T-helper 2 cell treated with Interferon-gamma antibody and Interleukin-4, amounts not matched to agents 5 μg/mL and 100 μg/mL, for 36 hours (primary cell): Measurements from ENCODE around the gene TENT5A.

Source experiments
- DNase-seq: peaks from one replicate; pipeline ENCODE4 v3.0.0; 2021; ENCODE audit warnings: low spot score
- H3K27ac Mint-ChIP-seq: one replicate; pipeline ENCODE4 v1.8.0; 2021; ENCODE audit warnings: mild to moderate bottlenecking, mixed read lengths
- H3K27me3 Mint-ChIP-seq: one replicate; pipeline ENCODE4 v1.8.0; 2021; ENCODE audit warnings: low read depth, mixed read lengths
- H3K36me3 Mint-ChIP-seq: one replicate; pipeline ENCODE4 v1.8.0; 2021; ENCODE audit warnings: low read depth, mixed read lengths
- H3K4me1 Mint-ChIP-seq: one replicate; pipeline ENCODE4 v1.8.0; 2021; ENCODE audit warnings: low read depth, mixed read lengths
- H3K4me3 Mint-ChIP-seq: one replicate; pipeline ENCODE4 v1.8.0; 2022; ENCODE audit warnings: mild to moderate bottlenecking, moderate library complexity, mixed read lengths
- H3K9me3 Mint-ChIP-seq: one replicate; pipeline ENCODE4 v1.8.0; 2021; ENCODE audit warnings: mixed read lengths

The TENT5A gene

DNA sequence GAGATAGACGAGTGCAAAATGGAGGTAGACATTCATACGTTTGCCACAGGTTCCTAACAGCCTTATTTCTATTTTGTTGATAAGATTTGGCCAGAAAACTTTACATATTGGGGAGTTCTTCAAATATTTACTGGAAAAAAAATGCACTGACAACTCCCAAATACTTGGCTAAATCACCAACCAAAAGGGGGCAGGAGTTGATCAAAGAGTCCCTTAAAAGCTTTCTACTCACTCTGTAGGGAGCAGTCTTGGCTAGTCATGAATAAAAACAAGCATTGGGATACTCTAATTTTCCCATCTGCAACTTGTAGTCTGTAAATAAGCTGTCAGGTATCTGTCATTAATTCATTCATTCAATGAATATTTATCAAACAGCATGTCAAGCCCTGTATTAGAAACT is 18.4 kb downstream of the TENT5A start:
- no peaks in the 10 kb centered on the region for H3K9me3 Mint-ChIP-seq
- H3K27ac Mint-ChIP-seq: no peak overlapping the region
- no peaks in the 10 kb centered on the region for H3K36me3 Mint-ChIP-seq
- peaks cover under 1% of the 10 kb centered on the region for H3K27me3 Mint-ChIP-seq
- DNase-seq: no peak
- no peaks in the 10 kb centered on the region for H3K4me1 Mint-ChIP-seq
- H3K4me3 Mint-ChIP-seq: no peak overlapping the region

DNA sequence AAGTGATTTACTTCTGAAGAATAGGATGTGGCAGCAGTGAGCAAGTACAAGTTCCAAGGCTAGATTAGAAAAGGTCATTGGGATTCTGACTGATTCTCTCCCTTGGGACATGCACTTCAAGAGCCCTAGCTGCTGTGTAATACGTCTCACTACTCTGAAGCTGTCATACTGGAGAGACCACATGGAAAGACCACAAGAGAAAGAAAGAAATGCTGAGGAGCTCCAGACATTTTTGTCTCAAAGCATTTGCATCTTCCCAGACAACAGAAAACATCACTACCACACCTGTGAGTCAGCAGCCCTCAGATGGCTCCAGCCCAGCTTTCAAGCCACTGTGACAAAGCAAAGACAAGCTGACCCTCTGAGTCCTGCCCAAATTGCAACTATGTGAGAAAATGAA is 20.7 kb downstream of the TENT5A start:
- no peak overlapping the region for H3K4me3 Mint-ChIP-seq
- DNase-seq: no peak
- no peaks in the 10 kb centered on the region for H3K9me3 Mint-ChIP-seq
- peaks cover 3% of the 10 kb centered on the region for H3K4me1 Mint-ChIP-seq
- H3K27me3 Mint-ChIP-seq: no peaks in the 10 kb centered on the region
- no peaks in the 10 kb centered on the region for H3K36me3 Mint-ChIP-seq
- H3K27ac Mint-ChIP-seq: no peak overlapping the region

- no peak for DNase-seq
- Mint-ChIP-seq H3K27me3 (no peaks in the 10 kb centered on the region), H3K4me3 (peak overlapping the region; percentile 9), H3K36me3 (no peaks in the 10 kb centered on the region), H3K4me1 (peaks cover 3% of the 10 kb centered on the region), H3K9me3 (no peaks in the 10 kb centered on the region), H3K27ac (no peak overlapping the region)
Measured at GRCh38 chr6:81727876-81728517, 24.5 kb downstream of the TENT5A start.

GRCh38 chr6:81725127-81725526 is 27.4 kb downstream of the TENT5A start:
- Mint-ChIP-seq H3K27me3 (no peaks in the 10 kb centered on the region), H3K27ac (no peak overlapping the region), H3K36me3 (no peaks in the 10 kb centered on the region), H3K4me3 (no peak overlapping the region), H3K4me1 (peaks cover 3% of the 10 kb centered on the region), H3K9me3 (no peaks in the 10 kb centered on the region)
- no peak for DNase-seq

- no peaks in the 10 kb centered on the region for H3K27me3 Mint-ChIP-seq
- no peaks in the 10 kb centered on the region for H3K4me1 Mint-ChIP-seq
- no peaks in the 10 kb centered on the region for H3K9me3 Mint-ChIP-seq
- no peak overlapping the region for H3K27ac Mint-ChIP-seq
- no peak for DNase-seq
- no peaks in the 10 kb centered on the region for H3K36me3 Mint-ChIP-seq
- H3K4me3 Mint-ChIP-seq: no peak overlapping the region
Measured at GRCh38 chr6:81722506-81723223, 29.8 kb downstream of the TENT5A start.

- H3K27me3 Mint-ChIP-seq: no peaks in the 10 kb centered on the region
- H3K36me3 Mint-ChIP-seq: no peaks in the 10 kb centered on the region
- no peak for DNase-seq
- no peak overlapping the region for H3K27ac Mint-ChIP-seq
- no peak overlapping the region for H3K4me3 Mint-ChIP-seq
- H3K4me1 Mint-ChIP-seq: no peaks in the 10 kb centered on the region
- H3K9me3 Mint-ChIP-seq: no peaks in the 10 kb centered on the region
Measured at GRCh38 chr6:81720427-81720826, 32.1 kb downstream of the TENT5A start.

DNA sequence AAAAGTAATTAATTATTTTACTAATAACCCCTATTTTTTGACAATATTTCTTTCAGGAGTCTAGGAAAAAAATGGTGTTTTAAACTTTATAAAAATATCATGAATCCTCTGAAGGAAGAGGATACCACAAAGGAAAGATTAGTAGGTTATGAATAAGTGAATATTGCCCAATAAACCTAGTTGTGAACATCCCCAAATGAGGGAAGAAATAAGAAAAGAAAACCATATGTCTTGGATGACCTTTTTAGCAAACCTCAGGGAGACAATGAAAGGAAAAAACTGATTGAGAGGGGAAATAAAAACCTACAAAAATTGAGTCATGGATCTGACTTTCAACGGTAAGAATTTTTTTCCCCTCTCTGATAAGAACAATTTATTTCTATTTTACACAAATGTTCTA is 34.4 kb downstream of the TENT5A start:
- DNase-seq: no peak
- no peaks in the 10 kb centered on the region for H3K4me1 Mint-ChIP-seq
- H3K9me3 Mint-ChIP-seq: no peaks in the 10 kb centered on the region
- H3K36me3 Mint-ChIP-seq: no peaks in the 10 kb centered on the region
- H3K27ac Mint-ChIP-seq: no peak overlapping the region
- H3K4me3 Mint-ChIP-seq: no peak overlapping the region
- H3K27me3 Mint-ChIP-seq: no peaks in the 10 kb centered on the region

GRCh38 chr6:81714684-81715083 is 37.8 kb downstream of the TENT5A start:
- no peaks in the 10 kb centered on the region for H3K36me3 Mint-ChIP-seq
- H3K27ac Mint-ChIP-seq: no peak overlapping the region
- no peaks in the 10 kb centered on the region for H3K27me3 Mint-ChIP-seq
- no peak for DNase-seq
- no peaks in the 10 kb centered on the region for H3K4me1 Mint-ChIP-seq
- H3K4me3 Mint-ChIP-seq: no peak overlapping the region
- H3K9me3 Mint-ChIP-seq: no peaks in the 10 kb centered on the region

GRCh38 chr6:81713205-81713604 is 39.3 kb downstream of the TENT5A start:
- no peak for DNase-seq
- no peak overlapping the region for H3K4me3 Mint-ChIP-seq
- no peaks in the 10 kb centered on the region for H3K4me1 Mint-ChIP-seq
- no peaks in the 10 kb centered on the region for H3K36me3 Mint-ChIP-seq
- H3K9me3 Mint-ChIP-seq: no peaks in the 10 kb centered on the region
- H3K27me3 Mint-ChIP-seq: no peaks in the 10 kb centered on the region
- no peak overlapping the region for H3K27ac Mint-ChIP-seq

GRCh38 chr6:81708113-81708699 is 44.3 kb downstream of the TENT5A start:
- no peaks in the 10 kb centered on the region for H3K36me3 Mint-ChIP-seq
- H3K27me3 Mint-ChIP-seq: no peaks in the 10 kb centered on the region
- H3K4me1 Mint-ChIP-seq: no peaks in the 10 kb centered on the region
- no peak overlapping the region for H3K27ac Mint-ChIP-seq
- no peak overlapping the region for H3K4me3 Mint-ChIP-seq
- no peaks in the 10 kb centered on the region for H3K9me3 Mint-ChIP-seq
- DNase-seq: no peak

- Mint-ChIP-seq H3K4me3 (no peak overlapping the region), H3K27me3 (no peaks in the 10 kb centered on the region), H3K9me3 (no peaks in the 10 kb centered on the region), H3K36me3 (no peaks in the 10 kb centered on the region), H3K27ac (no peak overlapping the region), H3K4me1 (no peaks in the 10 kb centered on the region)
- no peak for DNase-seq
Measured at GRCh38 chr6:81704700-81705099, 47.8 kb downstream of the TENT5A start.

DNA sequence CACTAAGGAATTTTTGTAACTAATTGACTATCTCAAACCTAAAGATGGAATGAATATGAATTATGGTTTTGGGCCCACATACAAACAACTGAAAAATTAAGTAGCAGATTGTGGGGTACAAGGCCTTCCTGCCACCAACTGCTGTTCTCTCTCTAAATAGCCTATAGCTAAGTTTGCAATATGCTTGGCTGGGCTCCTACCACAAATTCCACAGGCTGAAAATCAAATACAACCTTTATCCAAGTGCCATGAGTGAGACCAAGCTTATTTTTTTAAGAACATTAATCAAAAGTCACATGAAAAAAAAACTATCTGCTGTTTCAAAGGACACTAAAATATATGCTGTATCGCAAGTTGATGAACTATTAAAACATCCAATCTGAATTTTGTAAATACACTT is 52.1 kb downstream of the TENT5A start:
- Mint-ChIP-seq H3K9me3 (no peaks in the 10 kb centered on the region), H3K27ac (no peak overlapping the region), H3K4me1 (no peaks in the 10 kb centered on the region), H3K4me3 (no peak overlapping the region), H3K27me3 (no peaks in the 10 kb centered on the region), H3K36me3 (no peaks in the 10 kb centered on the region)
- DNase-seq: no peak

GRCh38 chr6:81697559-81697958 is 54.9 kb downstream of the TENT5A start:
- DNase-seq: no peak
- Mint-ChIP-seq H3K4me3 (no peak overlapping the region), H3K9me3 (no peaks in the 10 kb centered on the region), H3K27me3 (no peaks in the 10 kb centered on the region), H3K36me3 (no peaks in the 10 kb centered on the region), H3K4me1 (no peaks in the 10 kb centered on the region), H3K27ac (no peak overlapping the region)

GRCh38 chr6:81696524-81696923 is 56.0 kb downstream of the TENT5A start:
- Mint-ChIP-seq H3K4me1 (no peaks in the 10 kb centered on the region), H3K36me3 (no peaks in the 10 kb centered on the region), H3K27ac (no peak overlapping the region), H3K27me3 (no peaks in the 10 kb centered on the region), H3K4me3 (no peak overlapping the region), H3K9me3 (no peaks in the 10 kb centered on the region)
- no peak for DNase-seq
